Measurements from ENCODE around the gene ARHGAP1. TPM values are rescaled to one million over a fixed set of nuclear protein-coding genes. Genes with fewer than 3 reads are reported as not detected.

The ARHGAP1 gene
- total RNA-seq, 4 donors from 2014 or later, result 39.2 to 53.6 (median 45.8) TPM

- DNase-seq, result no peak
- intact Hi-C loops (cut with DNase I), result no loop called here
- Histone ChIP-seq H3K36me3 (peaks cover 5 to 100% (median 28%) of the 10 kb centered on the region in 3 donors), H3K4me1 (no peaks in the 10 kb centered on the region), H3K27me3 (no peaks in the 10 kb centered on the region), H3K4me3 (no peak overlapping the region), H3K27ac (peak overlapping the region in 1 of 4 donors; percentile 2), H3K9me3 (no peaks in the 10 kb centered on the region)
- no peak for TF ChIP-seq POLR2A (IDR thresholded peaks at IDR 0.05)
- TF ChIP-seq, protein P1, sequence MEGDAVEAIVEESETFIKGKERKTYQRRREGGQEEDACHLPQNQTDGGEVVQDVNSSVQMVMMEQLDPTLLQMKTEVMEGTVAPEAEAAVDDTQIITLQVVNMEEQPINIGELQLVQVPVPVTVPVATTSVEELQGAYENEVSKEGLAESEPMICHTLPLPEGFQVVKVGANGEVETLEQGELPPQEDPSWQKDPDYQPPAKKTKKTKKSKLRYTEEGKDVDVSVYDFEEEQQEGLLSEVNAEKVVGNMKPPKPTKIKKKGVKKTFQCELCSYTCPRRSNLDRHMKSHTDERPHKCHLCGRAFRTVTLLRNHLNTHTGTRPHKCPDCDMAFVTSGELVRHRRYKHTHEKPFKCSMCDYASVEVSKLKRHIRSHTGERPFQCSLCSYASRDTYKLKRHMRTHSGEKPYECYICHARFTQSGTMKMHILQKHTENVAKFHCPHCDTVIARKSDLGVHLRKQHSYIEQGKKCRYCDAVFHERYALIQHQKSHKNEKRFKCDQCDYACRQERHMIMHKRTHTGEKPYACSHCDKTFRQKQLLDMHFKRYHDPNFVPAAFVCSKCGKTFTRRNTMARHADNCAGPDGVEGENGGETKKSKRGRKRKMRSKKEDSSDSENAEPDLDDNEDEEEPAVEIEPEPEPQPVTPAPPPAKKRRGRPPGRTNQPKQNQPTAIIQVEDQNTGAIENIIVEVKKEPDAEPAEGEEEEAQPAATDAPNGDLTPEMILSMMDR (IDR thresholded peaks at IDR 0.05), result no peak
- 83 to 91% methylated on average over 3 of the region's 3 CpGs for WGBS, 2 donors
These were observed 43.2 kb downstream of the ARHGAP1 start for GRCh38 chr11:46657186-46657585.

DNA sequence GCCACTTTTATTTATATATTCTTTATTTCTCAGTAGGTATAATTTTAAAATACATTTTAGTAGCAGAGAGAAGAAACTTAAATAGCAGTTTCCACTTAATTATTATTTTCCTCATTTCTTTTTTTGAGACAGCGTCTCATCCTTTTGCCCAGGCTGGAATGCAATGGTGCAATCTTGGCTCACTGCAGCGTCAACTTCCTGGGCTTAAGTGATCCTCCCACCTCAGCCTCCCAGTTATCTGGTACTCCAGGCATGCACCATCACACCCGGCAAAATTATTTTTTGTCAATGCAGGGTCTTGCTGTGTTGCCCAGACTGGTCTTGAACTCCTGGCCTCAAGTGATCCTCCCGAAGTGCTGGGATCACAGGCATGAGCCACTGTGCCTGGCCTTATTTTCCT lies 44.8 kb downstream of the ARHGAP1 start:
- peaks cover 10 to 100% (median 24%) of the 10 kb centered on the region in 3 donors for H3K36me3 ChIP-seq
- no peaks in the 10 kb centered on the region for H3K9me3 ChIP-seq
- WGBS, 2 donors, result 91% methylated on average over 4 of the region's 4 CpGs
- H3K27ac ChIP-seq, result no peak overlapping the region
- peaks cover 0 to under 1% (median 0%) of the 10 kb centered on the region in 3 donors for H3K4me1 ChIP-seq
- no peaks in the 10 kb centered on the region for H3K27me3 ChIP-seq
- intact Hi-C loops (cut with DNase I), result no loop called here
- TF ChIP-seq, protein P1 (IDR thresholded peaks at IDR 0.05), result no peak
- no peak for TF ChIP-seq POLR2A (IDR thresholded peaks at IDR 0.05)
- DNase-seq, result no peak
- no peak overlapping the region for H3K4me3 ChIP-seq

- no peak for DNase-seq
- WGBS, 2 donors, result 61 to 70% methylated on average over 2 of the region's 2 CpGs
- Histone ChIP-seq H3K27ac (peak overlapping the region in 3 of 4 donors; percentile 57 to 81 (median 75)), H3K9me3 (no peaks in the 10 kb centered on the region), H3K36me3 (peaks cover 16 to 98% (median 18%) of the 10 kb centered on the region in 3 donors), H3K4me3 (no peak overlapping the region), H3K27me3 (no peaks in the 10 kb centered on the region), H3K4me1 (peaks cover 0 to 16% (median 10%) of the 10 kb centered on the region in 3 donors)
- intact Hi-C loops (cut with DNase I), result no loop called here
- no peak for TF ChIP-seq POLR2A (IDR thresholded peaks at IDR 0.05)
- TF ChIP-seq, protein P1 (IDR thresholded peaks at IDR 0.05), result no peak
These were observed 51.2 kb downstream of the ARHGAP1 start for GRCh38 chr11:46649180-46649738.

DNA sequence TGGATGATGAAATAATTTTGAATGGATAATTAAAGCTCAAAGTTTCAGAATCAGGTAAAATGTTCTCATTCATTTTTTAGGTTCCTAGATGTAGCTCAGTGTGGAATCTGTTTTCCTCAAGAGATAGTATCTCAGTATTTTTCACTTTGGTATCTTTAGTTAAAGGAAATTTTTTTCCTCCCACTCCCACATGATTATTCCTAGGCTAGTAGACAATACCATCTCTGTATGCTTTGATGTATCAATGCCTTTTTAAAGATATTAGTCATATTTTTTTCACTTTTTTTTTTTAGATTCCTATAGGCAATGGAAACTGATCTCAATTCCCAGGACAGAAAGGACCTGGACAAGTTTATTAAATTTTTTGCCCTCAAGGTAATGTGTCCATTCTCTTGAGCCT lies 56.4 kb downstream of the ARHGAP1 start:
- no peak for DNase-seq

GRCh38 chr11:46643531-46643930 lies 56.9 kb downstream of the ARHGAP1 start:
- H3K27ac ChIP-seq, result no peak overlapping the region
- TF ChIP-seq, protein P1 (IDR thresholded peaks at IDR 0.05), result no peak
- no peak for TF ChIP-seq POLR2A (IDR thresholded peaks at IDR 0.05)
- peaks cover 8 to 85% (median 12%) of the 10 kb centered on the region in 3 donors for H3K36me3 ChIP-seq
- no peak for DNase-seq
- H3K4me3 ChIP-seq, result no peak overlapping the region
- H3K27me3 ChIP-seq, result no peaks in the 10 kb centered on the region
- WGBS, 2 donors, result 95 to 100% methylated on average over 3 of the region's 3 CpGs
- intact Hi-C loops (cut with DNase I), result no loop called here
- H3K9me3 ChIP-seq, result no peaks in the 10 kb centered on the region
- peaks cover 0 to 6% (median 0%) of the 10 kb centered on the region in 3 donors for H3K4me1 ChIP-seq

More for the DNA sequence above, 56.4 kb downstream of the ARHGAP1 start:
- H3K27me3 ChIP-seq, result no peaks in the 10 kb centered on the region
- H3K36me3 ChIP-seq, result peaks cover 8 to 83% (median 12%) of the 10 kb centered on the region in 3 donors
- no peak overlapping the region for H3K27ac ChIP-seq
- peaks cover 0 to 7% (median 4%) of the 10 kb centered on the region in 3 donors for H3K4me1 ChIP-seq
- H3K9me3 ChIP-seq, result no peaks in the 10 kb centered on the region
- no peak overlapping the region for H3K4me3 ChIP-seq
- TF ChIP-seq, protein P1 (IDR thresholded peaks at IDR 0.05), result no peak
- TF ChIP-seq POLR2A (IDR thresholded peaks at IDR 0.05), result no peak
- intact Hi-C loops (cut with DNase I), result no loop called here
